ENCODE data around the gene ZNF827.

DNA sequence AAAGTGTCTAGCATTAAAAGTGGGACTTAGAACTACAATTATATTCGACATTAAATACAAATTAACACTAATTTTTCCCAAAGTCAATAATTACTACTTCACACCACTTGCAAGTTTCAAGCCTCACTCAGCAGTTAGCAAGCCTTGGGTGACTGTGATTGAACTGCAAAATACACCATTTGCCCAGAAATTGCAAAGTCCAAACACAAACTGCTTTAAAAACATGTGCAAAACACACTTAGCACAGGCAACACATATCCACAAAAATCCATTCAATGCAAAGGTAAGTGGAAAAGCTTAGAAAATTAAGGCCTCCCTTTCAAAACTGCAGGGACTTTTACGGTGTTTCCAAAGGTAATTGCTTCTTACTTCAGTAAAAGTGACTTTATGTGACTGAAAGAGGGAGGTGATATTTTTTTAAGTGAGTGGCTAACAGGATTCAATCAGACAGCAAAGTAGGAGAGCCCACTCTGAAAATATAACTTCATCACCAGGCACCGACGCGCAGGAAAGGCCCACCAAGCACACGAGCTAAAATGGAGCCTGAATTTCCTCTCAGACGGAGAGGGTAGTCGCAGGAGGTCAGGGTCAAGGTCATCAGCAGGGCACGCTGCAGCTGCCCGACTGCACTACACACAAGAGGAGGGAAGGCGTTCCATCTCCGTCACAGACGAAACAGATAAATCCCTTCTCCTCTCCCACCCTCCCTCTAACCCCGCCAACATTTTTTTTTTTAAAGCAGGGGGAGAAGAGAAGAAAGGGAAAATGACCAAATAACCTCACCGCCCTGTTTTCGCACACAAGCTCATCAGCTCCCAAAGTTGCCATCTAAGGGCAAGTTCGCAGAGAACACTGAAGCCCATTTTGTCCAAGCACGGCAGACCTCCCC is 3.1 kb downstream of the ZNF827 start:
- TF ChIP-seq, protein P1, sequence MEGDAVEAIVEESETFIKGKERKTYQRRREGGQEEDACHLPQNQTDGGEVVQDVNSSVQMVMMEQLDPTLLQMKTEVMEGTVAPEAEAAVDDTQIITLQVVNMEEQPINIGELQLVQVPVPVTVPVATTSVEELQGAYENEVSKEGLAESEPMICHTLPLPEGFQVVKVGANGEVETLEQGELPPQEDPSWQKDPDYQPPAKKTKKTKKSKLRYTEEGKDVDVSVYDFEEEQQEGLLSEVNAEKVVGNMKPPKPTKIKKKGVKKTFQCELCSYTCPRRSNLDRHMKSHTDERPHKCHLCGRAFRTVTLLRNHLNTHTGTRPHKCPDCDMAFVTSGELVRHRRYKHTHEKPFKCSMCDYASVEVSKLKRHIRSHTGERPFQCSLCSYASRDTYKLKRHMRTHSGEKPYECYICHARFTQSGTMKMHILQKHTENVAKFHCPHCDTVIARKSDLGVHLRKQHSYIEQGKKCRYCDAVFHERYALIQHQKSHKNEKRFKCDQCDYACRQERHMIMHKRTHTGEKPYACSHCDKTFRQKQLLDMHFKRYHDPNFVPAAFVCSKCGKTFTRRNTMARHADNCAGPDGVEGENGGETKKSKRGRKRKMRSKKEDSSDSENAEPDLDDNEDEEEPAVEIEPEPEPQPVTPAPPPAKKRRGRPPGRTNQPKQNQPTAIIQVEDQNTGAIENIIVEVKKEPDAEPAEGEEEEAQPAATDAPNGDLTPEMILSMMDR (conservative IDR thresholded peaks at IDR 0.05) = no peak
- TF ChIP-seq EZH2 (IDR thresholded peaks at IDR 0.05; ENCODE audit: low read depth) = no peak
